RWPE1 (cell line): ENCODE data around the gene TOMM5.

Source experiments
- CTCF ChIA-PET: fragments of 350-600 bp; sonication (Branson Sonifier 250); formaldehyde crosslinking; extraction: SDS; loops from one replicate; lab custom pipeline; 2021; lab: Yijun Ruan, JAX
- POLR2A ChIA-PET: fragments of 400-600 bp; formaldehyde crosslinking; extraction: SDS; loops from one replicate; lab custom pipeline; 2020; ENCODE audit warnings: antibody characterized with exemption; ENCODE audit not compliant: low non-redundant PET; lab: Yijun Ruan, JAX
- DNase-seq: peaks from one replicate; pipeline ENCODE4 v3.0.0; 2012; ENCODE audit warnings: low spot score
- H3K27ac ChIP-seq: fragments of 450-650 bp; 2 replicates; pipeline ENCODE4 v1.5.1; 2017
- TF ChIP-seq, protein P1 (sequence below): fragments of 450-650 bp; conservative IDR thresholded peaks from 2 replicates; pipeline ENCODE4 v1.5.1; 2017; ENCODE audit warnings: low read depth, mild to moderate bottlenecking

Gene TOMM5

DNA sequence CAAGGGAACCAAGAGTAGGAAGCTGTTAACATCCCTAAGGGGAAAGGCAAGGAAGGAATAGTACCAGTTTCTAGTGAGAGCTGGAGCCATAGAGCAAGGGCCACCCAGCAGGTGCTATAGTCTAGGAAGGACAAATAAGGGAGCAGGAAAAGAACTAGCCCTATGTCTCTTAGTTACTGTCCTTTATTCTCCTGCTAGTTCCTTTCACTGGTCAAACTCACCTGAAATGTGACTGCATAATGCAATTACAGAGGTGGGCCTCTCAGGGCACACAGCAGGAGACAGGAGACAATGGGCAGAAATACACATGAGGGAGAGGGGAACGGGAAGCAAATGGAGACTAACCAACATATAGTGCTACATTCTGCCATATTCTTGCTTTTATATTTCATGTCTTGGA, 31.7 kb upstream of the TOMM5 start:
- POLR2A ChIA-PET: no interaction called here
- TF ChIP-seq, protein P1, sequence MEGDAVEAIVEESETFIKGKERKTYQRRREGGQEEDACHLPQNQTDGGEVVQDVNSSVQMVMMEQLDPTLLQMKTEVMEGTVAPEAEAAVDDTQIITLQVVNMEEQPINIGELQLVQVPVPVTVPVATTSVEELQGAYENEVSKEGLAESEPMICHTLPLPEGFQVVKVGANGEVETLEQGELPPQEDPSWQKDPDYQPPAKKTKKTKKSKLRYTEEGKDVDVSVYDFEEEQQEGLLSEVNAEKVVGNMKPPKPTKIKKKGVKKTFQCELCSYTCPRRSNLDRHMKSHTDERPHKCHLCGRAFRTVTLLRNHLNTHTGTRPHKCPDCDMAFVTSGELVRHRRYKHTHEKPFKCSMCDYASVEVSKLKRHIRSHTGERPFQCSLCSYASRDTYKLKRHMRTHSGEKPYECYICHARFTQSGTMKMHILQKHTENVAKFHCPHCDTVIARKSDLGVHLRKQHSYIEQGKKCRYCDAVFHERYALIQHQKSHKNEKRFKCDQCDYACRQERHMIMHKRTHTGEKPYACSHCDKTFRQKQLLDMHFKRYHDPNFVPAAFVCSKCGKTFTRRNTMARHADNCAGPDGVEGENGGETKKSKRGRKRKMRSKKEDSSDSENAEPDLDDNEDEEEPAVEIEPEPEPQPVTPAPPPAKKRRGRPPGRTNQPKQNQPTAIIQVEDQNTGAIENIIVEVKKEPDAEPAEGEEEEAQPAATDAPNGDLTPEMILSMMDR: no peak
- DNase-seq: no peak
- CTCF ChIA-PET: interaction anchor here (0.6 kb wide), 1 partner anchor 16 kb away, joined by 3 read pairs; no protein-coding TSS in a partner anchor
- H3K27ac ChIP-seq: no peak overlapping the region

DNA sequence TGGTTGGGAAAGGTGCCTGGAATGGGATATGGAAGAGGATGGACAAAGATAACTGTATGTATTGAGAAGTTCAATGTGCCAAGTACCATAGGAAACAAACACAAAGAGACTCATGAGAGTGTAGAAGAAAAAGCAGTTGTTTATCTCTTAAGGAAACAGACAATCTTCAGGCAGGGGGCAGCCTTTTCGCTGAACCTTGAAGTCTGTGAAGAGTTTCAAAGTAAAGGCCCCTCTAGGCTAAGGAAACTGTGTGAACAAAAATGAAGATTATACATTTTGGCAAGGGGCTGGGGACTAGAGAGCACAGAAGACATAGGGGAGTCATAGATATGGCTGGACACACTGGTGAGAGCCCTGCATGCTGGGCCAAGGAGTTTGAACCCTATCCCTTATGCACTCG, 30.9 kb upstream of the TOMM5 start:
- no peak overlapping the region for H3K27ac ChIP-seq
- TF ChIP-seq, protein P1: no peak
- ChIA-PET CTCF (no interaction called here), POLR2A (no interaction called here)
- no peak for DNase-seq

DNA sequence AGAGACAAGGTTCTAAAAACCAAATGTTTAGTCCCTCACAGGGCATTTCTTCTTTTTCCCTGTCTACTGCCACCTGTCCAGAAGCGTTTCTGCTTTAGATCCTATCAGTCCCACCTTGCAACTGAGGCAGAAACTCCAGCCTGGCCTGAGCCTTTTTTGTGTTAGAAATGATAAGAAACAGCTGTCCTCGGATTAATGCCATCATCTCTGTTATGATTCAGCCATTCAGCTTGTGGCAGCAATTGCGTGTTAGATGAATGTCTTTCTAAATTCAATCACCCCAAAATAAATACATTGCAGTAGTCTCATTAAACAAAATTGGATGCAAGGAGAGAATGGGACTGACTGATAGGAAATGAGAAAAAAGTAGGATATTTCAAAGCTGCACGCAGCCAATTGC, 30.1 kb upstream of the TOMM5 start:
- H3K27ac ChIP-seq: no peak overlapping the region
- CTCF ChIA-PET: no interaction called here
- DNase-seq: no peak
- POLR2A ChIA-PET: interaction anchor here (0.6 kb wide), 1 partner anchor 12 kb away, joined by 7 read pairs; no protein-coding TSS in a partner anchor
- TF ChIP-seq, protein P1: no peak

DNA sequence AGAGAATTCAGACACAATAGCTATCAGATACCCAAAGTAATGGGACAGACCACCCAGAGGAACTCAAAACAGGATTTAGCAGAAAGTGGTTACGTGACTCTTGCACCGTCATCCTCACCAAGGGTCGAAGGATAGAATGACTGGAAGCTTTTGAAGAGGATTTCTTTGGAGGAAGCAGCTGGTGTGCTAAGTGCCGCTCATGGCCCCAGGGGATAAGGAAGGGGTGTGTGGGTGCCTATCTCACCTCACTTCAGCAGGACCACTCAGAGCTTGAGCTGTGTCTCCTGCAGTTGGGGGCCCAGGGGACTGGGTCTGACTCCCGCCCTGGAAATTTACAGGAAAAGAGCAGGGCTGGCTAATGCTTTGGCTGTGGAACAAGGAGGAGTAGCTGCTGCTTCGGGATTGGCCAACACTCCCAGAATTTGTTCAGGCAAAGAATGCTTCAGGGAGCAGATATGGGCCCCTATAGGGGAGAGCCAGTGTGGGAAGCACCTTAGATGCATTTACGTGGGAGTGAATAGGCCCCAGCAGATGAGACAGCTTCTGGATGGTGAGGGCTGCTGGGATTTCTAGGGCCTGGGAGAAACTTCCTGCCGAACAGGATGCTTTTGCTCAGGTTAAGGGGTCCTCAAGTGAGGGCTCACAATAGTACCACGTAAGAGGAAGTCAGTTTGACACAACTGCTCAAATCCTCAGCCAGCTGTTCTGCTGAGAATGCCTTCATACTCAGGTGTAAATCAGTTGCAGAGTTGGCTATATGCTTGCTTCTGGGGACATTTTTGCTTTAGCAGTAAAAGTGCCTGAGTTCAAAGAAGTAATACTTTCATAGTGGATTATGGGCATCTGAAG, 29.1 kb upstream of the TOMM5 start:
- TF ChIP-seq, protein P1: no peak
- ChIA-PET CTCF (interaction anchor here (0.6 kb wide), 1 partner anchor 24 kb away, joined by 3 read pairs; no protein-coding TSS in a partner anchor), POLR2A (interaction anchor here (0.6 kb wide), 1 partner anchor 11 kb away, joined by 7 read pairs; no protein-coding TSS in a partner anchor)
- no peak for DNase-seq
- no peak overlapping the region for H3K27ac ChIP-seq

DNA sequence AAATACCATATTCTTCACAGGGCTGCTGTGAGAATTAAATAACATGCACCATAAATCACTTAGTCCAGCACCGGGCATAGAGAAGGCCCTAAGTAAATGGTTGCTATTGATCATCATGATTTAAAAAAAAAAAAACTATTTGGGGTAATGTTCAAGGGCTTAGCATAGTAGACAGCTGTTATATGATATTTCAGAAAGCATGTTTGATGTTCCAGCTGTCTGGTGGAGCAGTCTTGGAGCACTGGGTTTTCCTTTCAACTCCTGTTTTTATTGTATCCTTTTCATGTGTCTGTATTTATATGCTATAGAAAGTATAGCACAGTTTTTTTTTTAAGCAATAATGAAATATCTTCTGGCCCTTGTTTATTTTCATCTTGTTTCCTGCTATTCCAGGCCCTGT, 28.0 kb upstream of the TOMM5 start:
- DNase-seq: no peak
- CTCF ChIA-PET: no interaction called here

DNA sequence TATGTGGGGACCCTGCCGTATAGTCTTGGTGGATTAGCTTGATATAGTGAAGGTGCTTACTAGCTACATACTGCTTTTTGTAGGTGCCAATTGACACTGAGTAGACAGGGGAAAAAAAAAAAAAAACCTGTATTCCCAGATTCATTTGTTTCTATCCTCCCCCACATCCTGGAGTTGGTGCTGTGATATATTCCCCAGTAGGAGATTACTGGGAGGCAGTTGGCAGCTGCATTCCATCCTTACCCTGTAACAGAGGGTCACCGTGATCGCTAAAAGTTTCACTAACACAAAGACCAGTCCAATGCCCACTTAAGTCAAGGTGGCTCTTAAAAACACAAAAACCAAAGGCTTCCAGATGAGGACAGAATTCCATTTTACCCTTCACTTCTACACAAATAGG, 27.4 kb upstream of the TOMM5 start:
- no peak for DNase-seq
- H3K27ac ChIP-seq: no peak overlapping the region
- TF ChIP-seq, protein P1: no peak
- ChIA-PET POLR2A (no interaction called here), CTCF (no interaction called here)

More for the DNA sequence above, 28.0 kb upstream of the TOMM5 start:
- H3K27ac ChIP-seq: no peak overlapping the region
- POLR2A ChIA-PET: no interaction called here
- TF ChIP-seq, protein P1: no peak
